Adrenal gland (tissue), 12 donors: ENCODE measurements around the gene GLOD5. TPM values are rescaled to one million over a fixed set of nuclear protein-coding genes. Genes with fewer than 3 reads are reported as not detected.

Source experiments
- DNase-seq, 7 donors: peaks; one replicate each; pipeline ENCODE4 v3.0.0-alpha.2; 2019 to 2020
- H3K27ac ChIP-seq, 5 donors: fragments of 200-600 bp; sonication (generic) in 4 of 5; 1 replicate in 3 of 5; 2 replicates in 2 of 5; pipeline versions ENCODE4 v1.5.1 to v1.8.0; 2016 to 2020; ENCODE audit warnings: mild to moderate bottlenecking in 1 of 5
- H3K27me3 ChIP-seq: fragments of 200-600 bp; 2 replicates; pipeline ENCODE4 v1.8.0; 2021
- H3K36me3 ChIP-seq, 2 donors: fragments of 200-600 bp; replicated peaks in 1 of 2; 1 replicate in 1 of 2; 2 replicates in 1 of 2; pipeline versions ENCODE4 v1.5.1 to v1.8.0; 2018 to 2022
- H3K4me1 ChIP-seq, 2 donors: fragments of 200-600 bp; replicated peaks in 1 of 2; 1 replicate in 1 of 2; 2 replicates in 1 of 2; pipeline versions ENCODE4 v1.5.1 to v1.8.0; 2018 to 2021
- H3K4me3 ChIP-seq, 4 donors: fragments of 200-600 bp; sonication (generic) in 3 of 4; one replicate each; pipeline ENCODE4 v1.5.1; 2016 to 2018
- H3K9me3 ChIP-seq, 3 donors: fragments of 200-600 bp; sonication (generic) in 1 of 3; replicated peaks in 1 of 3; 1 replicate in 2 of 3; 2 replicates in 1 of 3; pipeline versions ENCODE4 v1.5.1 to v1.8.0; 2016 to 2021
- POLR2A ChIP-seq, 2 donors: fragments of 450-650 bp; IDR thresholded peaks; one replicate each; pipeline ENCODE4 v1.6.1; 2017; ENCODE audit warnings: antibody characterized with exemption in 2 of 2, mild to moderate bottlenecking in 2 of 2, moderate library complexity in 1 of 2
- WGBS, 4 donors: extraction: QIAGEN DNeasy Blood & Tissue Kit in 2 of 4; methylation state at CpG; one replicate each; pipeline versions ENCODE4 v1.1.5 to v1.1.7; 2013 to 2017; 5-methylcytosine and 5-hydroxymethylcytosine counted together
- intact Hi-C, 2 donors: fragments of 100-400 bp; cut with DNase I; formaldehyde crosslinking; loops; one replicate each; pipeline versions ENCODE4 v1.14.1 to v1.15.0; 2022 to 2023
- polyA plus RNA-seq, 3 donors: library from polyadenylated mRNA; stranded (reverse); fragments of 200-250 nt in 2 of 3; fragments of 350-450 nt in 1 of 3; fragmentation: Illumina TruSeq in 1 of 3; extraction: RNeasy Lipid Tissue Mini Kit (QIAGEN cat#74804) in 1 of 3; gene quantifications; one replicate each; pipeline ENCODE4 v1.2.3, GENCODE V29; 2013 to 2014
- total RNA-seq, 9 donors: library from RNA; depleted of rRNA in 4 of 9; stranded (reverse); fragments of >200 nt in 4 of 9; fragments of 120-200 nt in 1 of 9; fragmentation: NEBNext Ultra II Directional in 1 of 9; extraction: Animal tissue kit (Norgen Biotek cat#: 25700) in 1 of 9; gene quantifications; one replicate each; pipeline versions ENCODE4 v1.1.0 to v1.2.4, GENCODE V29; 2013 to 2023
- TF ChIP-seq, protein P1 (sequence below), 6 experiments: fragments of 450-650 bp in 4 of 6; fragments of 200-600 bp in 2 of 6; sonication (generic) in 1 of 6; IDR thresholded peaks; 1 replicate in 5 of 6; 2 replicates in 1 of 6; pipeline versions ENCODE4 v1.5.1 to v1.8.0; 2016 to 2021; ENCODE audit warnings: antibody characterized with exemption in 6 of 6, mild to moderate bottlenecking in 2 of 6, moderate library complexity in 1 of 6
- donor health status: healthy with polysubstance abuse.
- donor health status: Bipolar disorder and iron deficiency.
- donor health status: DM: yes; HTN: yes; CAD: no.
- donor health status: DM: no; HTN: no; CAD: no.
- donor health status: DM: no; HTN: no; CAD: no.
- donor health status: DM: yes; HTN: yes; CAD: no.

GLOD5 gene
- total and polyA plus RNA-seq, 12 donors, result 0.94 TPM; not detected in 11

DNA sequence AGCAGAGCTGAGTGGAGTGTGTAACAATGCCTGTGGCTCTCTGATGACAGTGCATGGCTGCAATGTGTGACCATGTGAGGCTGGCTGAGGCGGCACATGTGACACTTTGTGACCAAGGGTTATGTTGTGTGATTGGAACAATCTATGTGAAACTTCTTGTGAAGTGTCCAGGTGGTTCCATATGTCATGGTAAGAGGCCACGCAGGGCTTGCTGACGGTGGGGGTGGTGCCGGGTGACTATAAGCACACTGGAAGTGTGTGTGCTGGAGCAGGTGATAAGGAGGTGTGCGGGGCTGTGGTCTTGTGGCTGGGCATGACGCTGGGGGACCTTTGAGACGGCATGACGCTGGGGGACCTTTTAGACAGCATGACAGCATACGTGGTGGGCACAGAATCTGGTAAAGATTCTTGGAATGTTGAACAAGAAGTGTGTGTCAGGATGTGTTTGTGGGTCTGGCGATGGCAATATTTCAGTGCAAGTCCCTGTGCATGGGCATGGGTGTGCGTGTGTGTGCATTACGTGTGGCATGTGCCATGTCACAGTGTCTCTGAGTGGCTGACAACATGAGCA lies 32.9 kb downstream of the GLOD5 start:
- Histone ChIP-seq H3K4me1 (no peaks in the 10 kb centered on the region), H3K27ac (no peak overlapping the region), H3K36me3 (no peaks in the 10 kb centered on the region), H3K9me3 (no peaks in the 10 kb centered on the region), H3K27me3 (no peaks in the 10 kb centered on the region), H3K4me3 (no peak overlapping the region)
- no peak for TF ChIP-seq POLR2A (IDR thresholded peaks at IDR 0.05)
- TF ChIP-seq, protein P1, sequence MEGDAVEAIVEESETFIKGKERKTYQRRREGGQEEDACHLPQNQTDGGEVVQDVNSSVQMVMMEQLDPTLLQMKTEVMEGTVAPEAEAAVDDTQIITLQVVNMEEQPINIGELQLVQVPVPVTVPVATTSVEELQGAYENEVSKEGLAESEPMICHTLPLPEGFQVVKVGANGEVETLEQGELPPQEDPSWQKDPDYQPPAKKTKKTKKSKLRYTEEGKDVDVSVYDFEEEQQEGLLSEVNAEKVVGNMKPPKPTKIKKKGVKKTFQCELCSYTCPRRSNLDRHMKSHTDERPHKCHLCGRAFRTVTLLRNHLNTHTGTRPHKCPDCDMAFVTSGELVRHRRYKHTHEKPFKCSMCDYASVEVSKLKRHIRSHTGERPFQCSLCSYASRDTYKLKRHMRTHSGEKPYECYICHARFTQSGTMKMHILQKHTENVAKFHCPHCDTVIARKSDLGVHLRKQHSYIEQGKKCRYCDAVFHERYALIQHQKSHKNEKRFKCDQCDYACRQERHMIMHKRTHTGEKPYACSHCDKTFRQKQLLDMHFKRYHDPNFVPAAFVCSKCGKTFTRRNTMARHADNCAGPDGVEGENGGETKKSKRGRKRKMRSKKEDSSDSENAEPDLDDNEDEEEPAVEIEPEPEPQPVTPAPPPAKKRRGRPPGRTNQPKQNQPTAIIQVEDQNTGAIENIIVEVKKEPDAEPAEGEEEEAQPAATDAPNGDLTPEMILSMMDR (IDR thresholded peaks at IDR 0.05), result no peak
- WGBS, 4 donors, result 82 to 92% (median 85%) methylated on average over 8 to 12 of the region's 12 CpGs
- no peak for DNase-seq
- intact Hi-C loops, result loop anchor here in 1 of 2 donors (10.0 kb wide), 1 partner anchor 110 kb away; no protein-coding TSS in a partner anchor

DNA sequence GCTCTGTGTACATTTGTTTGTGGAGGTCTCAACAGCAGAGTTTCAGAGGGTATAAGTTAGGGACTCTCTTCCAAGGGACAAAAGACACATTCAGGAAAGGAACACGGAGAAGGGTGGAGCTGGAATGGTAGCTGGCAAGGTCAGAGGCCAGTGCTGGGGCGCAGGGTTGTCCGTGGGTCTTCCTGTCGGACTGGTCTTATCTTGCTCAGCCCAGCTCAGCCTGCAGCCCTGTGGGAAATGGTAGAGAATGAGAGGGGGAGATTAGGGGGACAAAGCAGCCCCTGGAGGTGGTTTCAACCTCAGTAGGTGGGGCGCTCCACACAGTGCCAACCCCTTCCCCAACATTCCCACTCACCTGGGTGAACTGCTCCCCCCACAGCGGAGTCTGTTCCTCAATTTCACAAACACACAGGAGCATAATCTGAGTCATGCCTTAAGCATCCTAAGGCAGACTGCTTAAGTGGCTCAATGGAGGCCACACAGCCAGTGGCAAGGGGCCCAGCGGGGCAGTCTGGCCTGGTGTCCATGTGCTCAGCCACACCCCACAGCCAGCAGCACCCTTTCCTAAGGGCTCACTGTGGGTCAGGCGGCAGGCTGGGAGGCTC lies 33.5 kb downstream of the GLOD5 start:
- TF ChIP-seq POLR2A (IDR thresholded peaks at IDR 0.05), result no peak
- TF ChIP-seq, protein P1 (IDR thresholded peaks at IDR 0.05), result no peak
- H3K4me1 ChIP-seq, result no peaks in the 10 kb centered on the region
- intact Hi-C loops, result loop anchor here in 1 of 2 donors (10.0 kb wide), 1 partner anchor 110 kb away; no protein-coding TSS in a partner anchor
- WGBS, 4 donors, result 48 to 74% (median 58%) methylated on average over 3 to 8 of the region's 8 CpGs
- no peak overlapping the region for H3K27ac ChIP-seq
- H3K4me3 ChIP-seq, result no peak overlapping the region
- no peaks in the 10 kb centered on the region for H3K27me3 ChIP-seq
- DNase-seq, result no peak
- H3K36me3 ChIP-seq, result no peaks in the 10 kb centered on the region
- no peaks in the 10 kb centered on the region for H3K9me3 ChIP-seq

DNA sequence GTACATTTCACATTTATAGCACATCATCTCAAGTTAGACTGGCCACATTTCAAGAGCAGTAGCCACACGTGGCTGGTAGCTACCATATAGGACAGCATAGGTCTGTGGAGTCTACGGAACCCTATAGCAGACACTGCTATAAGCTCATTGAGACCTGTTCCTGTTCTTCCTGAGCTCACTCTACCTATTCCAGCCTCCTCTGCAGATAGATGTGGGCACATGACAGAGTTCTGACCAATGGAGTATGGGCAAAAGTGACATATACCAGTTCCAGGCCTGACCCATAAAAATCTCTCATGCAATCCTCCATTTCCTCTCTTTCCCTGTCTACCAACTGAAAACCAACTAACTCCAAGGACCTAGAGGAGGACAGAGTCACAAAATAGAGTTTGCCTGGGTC lies 36.8 kb downstream of the GLOD5 start:
- WGBS, 4 donors, result 72 to 79% (median 77%) methylated on average over 2 of the region's 2 CpGs
- no peaks in the 10 kb centered on the region for H3K36me3 ChIP-seq
- H3K27me3 ChIP-seq, result no peaks in the 10 kb centered on the region
- no peak overlapping the region for H3K27ac ChIP-seq
- no peak overlapping the region for H3K4me3 ChIP-seq
- intact Hi-C loops, result loop anchor here in 1 of 2 donors (10.0 kb wide), 1 partner anchor 106 kb away; no protein-coding TSS in a partner anchor
- no peaks in the 10 kb centered on the region for H3K4me1 ChIP-seq
- TF ChIP-seq POLR2A (IDR thresholded peaks at IDR 0.05), result no peak
- TF ChIP-seq, protein P1 (IDR thresholded peaks at IDR 0.05), result no peak
- DNase-seq, result no peak
- H3K9me3 ChIP-seq, result no peaks in the 10 kb centered on the region

DNA sequence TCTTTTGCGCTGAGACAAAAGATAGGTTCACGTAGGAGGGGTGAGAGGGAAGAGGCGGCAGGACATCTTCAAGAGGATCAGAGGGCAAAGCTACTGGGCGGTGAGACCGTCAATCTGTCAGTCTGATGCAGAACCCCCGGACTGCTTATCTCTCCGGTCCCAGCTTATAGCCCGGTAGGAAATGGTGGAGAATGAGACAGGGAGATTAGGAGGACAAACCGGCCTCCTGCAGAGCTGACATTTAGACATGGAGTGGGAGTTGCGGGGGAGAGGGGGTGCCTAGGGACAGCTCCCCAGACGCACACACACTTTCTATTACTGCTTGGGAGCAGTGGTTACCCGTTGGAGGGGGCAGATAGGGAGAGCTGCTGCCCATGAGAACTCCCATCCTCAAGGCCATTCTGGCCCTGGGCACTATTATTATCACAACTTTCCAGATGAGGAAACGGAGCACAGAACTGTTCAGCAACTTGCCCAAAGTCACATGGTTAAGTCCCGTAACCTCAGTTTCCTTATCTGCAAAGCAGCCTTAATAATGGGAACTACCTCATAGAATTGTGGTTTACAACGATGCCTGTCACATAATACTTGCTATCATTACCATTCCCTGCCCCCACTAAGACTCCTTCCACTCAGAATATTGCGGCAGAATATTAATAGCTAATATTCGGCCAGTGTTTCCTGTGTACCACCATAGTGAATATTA lies 39.2 kb downstream of the GLOD5 start:
- DNase-seq, result peak in 1 of 7 donors; percentile 52
- intact Hi-C loops, result no loop called here
- H3K27me3 ChIP-seq, result no peaks in the 10 kb centered on the region
- H3K4me1 ChIP-seq, result no peaks in the 10 kb centered on the region
- no peak for TF ChIP-seq POLR2A (IDR thresholded peaks at IDR 0.05)
- TF ChIP-seq, protein P1 (IDR thresholded peaks at IDR 0.05), result no peak
- H3K4me3 ChIP-seq, result peak overlapping the region in 3 of 4 donors; percentile 20 to 64 (median 40)
- H3K9me3 ChIP-seq, result no peaks in the 10 kb centered on the region
- WGBS, 4 donors, result 19 to 58% (median 37%) methylated on average over 10 to 17 of the region's 17 CpGs
- peak overlapping the region; percentile 53 to 96 (median 93) for H3K27ac ChIP-seq
- peaks cover 0 to 4% of the 10 kb centered on the region in 2 donors for H3K36me3 ChIP-seq
